ENCODE measurements around the gene ABCC8. TPM values are rescaled to one million over a fixed set of nuclear protein-coding genes. Genes with fewer than 3 reads are reported as not detected.

Gene ABCC8
- polyA plus RNA-seq, 1 of the 3 experiments (the other 2 are of a cell fraction), result 1.1 TPM

DNA sequence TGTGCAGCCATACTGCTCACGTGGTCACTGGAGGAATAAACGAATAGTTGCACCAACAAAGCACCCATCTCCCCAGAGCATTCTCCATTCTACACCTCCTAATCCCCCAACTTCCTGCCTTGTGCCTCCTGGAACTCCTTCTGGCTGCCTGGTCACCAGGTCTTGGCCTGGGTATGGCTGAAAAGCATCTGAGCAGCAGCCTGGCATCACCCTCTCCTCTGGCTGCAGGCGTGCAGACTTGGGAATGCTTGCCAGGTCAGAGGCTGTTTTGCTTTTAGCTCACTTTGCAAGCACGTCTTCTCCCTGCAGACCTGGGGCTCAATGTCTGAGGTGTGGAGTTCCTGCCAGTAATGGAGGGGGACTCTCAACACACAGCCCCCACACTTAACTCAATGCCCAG, 54.9 kb downstream of the ABCC8 start:
- Histone ChIP-seq H3K4me2 (no peak overlapping the region), H3F3A (replicated peaks; ENCODE audit: insufficient read depth) (no peaks in the 10 kb centered on the region), H3K9me2 (no peaks in the 10 kb centered on the region), H3K9ac (no peak overlapping the region), H3K27ac (ENCODE audit: low read depth in 2 of 2, low read length in 1 of 2) (no peak overlapping the region), H4K20me1 (ENCODE audit: insufficient read depth) (no peaks in the 10 kb centered on the region), H3K4me3 (ENCODE audit: low read depth in 2 of 2, low read length in 1 of 2) (no peak overlapping the region), H3K27me3 (ENCODE audit: insufficient read depth) (peaks cover 10% of the 10 kb centered on the region; the same call in 1 of the 2 replicates), H2AFZ (ENCODE audit: low read depth) (no peak overlapping the region), H3K4me1 (ENCODE audit: control insufficient read depth in 1 of 2, insufficient read depth in 2 of 2, low read depth in 1 of 2, low read length in 1 of 2) (peaks cover 0 to 5% of the 10 kb centered on the region in 2 experiments; a peak in 1 of 4 replicates), H3K36me3 (replicated peaks in 1 of 2; ENCODE audit: control insufficient read depth in 1 of 2, insufficient read depth in 2 of 2, low read length in 1 of 2) (no peaks in the 10 kb centered on the region), H3K79me2 (ENCODE audit: insufficient read depth) (no peaks in the 10 kb centered on the region), H3K9me3 (no peaks in the 10 kb centered on the region)
- ChIA-PET POLR2A (no interaction called here), CTCF (interaction anchor here (0.9 to 1.5 kb wide), 4 partner anchors 8 to 106 kb away, joined by 3 to 5 read pairs (median 4); no protein-coding TSS in a partner anchor)
- no peak for DNase-seq
- TF ChIP-seq JUND (IDR thresholded peaks at IDR 0.05) (no peak), ZBTB33 (IDR thresholded peaks at IDR 0.05; ENCODE audit: borderline replicate concordance, low read depth) (no peak), ELF1 (IDR thresholded peaks at IDR 0.05) (no peak), RFX5 (IDR thresholded peaks at IDR 0.05; ENCODE audit: low read length) (no peak), NFIC (IDR thresholded peaks at IDR 0.05; ENCODE audit: borderline replicate concordance) (no peak), TCF12 (IDR thresholded peaks at IDR 0.05) (no peak), RAD21 (IDR thresholded peaks at IDR 0.05; ENCODE audit: low read length) (no peak), CTCF (IDR thresholded peaks at IDR 0.05) (no peak)
- 29% methylated on average over 4 of the region's 4 CpGs for WGBS (ENCODE audit: low lambda C conversion rate)

DNA sequence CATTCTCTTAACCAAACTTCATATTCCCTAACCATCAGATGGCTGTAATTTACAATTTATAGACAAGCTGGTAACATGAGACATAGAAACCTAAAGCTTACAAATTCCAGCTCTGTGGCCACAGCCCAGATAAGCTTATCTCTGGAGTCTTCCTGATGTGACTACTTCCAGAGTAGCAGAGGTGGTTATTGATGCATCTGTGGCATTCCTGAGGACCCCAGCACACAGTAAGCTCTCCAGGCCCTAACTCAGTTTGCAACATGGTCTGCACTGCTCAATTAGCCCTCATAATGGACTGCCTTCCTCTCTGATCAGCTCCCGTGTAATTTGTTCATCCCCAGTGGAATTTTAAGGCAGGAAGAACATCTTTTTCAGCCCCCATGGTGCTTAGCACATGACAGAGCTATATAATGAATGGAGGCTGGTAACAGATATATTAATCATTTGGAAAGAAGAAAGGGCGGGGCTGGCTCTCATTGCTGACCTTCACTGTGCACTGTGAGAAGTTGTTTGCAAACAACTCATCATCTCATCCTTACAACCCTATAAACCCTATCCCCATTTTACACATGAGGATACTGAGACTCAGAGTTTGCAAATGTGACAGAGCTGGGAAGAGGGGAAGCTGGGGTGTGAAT, 58.1 kb downstream of the ABCC8 start:
- no peak overlapping the region for H3K4me3 ChIP-seq (ENCODE audit: low read depth in 2 of 2, low read length in 1 of 2)
- peaks cover 10% of the 10 kb centered on the region; the same call in 1 of the 2 replicates for H3K27me3 ChIP-seq (ENCODE audit: insufficient read depth)
- WGBS (ENCODE audit: low lambda C conversion rate), result 23% methylated on average over 2 of the region's 2 CpGs
- TF ChIP-seq YY1 (IDR thresholded peaks at IDR 0.05; ENCODE audit: low read depth), result no peak
- no peak for TF ChIP-seq PBX3 (IDR thresholded peaks at IDR 0.05)
- no peak for TF ChIP-seq NRF1 (IDR thresholded peaks at IDR 0.05; ENCODE audit: low read depth, low read length)
- no peak for TF ChIP-seq RXRA (IDR thresholded peaks at IDR 0.05; ENCODE audit: borderline replicate concordance, low read depth)
- TF ChIP-seq, protein P1, sequence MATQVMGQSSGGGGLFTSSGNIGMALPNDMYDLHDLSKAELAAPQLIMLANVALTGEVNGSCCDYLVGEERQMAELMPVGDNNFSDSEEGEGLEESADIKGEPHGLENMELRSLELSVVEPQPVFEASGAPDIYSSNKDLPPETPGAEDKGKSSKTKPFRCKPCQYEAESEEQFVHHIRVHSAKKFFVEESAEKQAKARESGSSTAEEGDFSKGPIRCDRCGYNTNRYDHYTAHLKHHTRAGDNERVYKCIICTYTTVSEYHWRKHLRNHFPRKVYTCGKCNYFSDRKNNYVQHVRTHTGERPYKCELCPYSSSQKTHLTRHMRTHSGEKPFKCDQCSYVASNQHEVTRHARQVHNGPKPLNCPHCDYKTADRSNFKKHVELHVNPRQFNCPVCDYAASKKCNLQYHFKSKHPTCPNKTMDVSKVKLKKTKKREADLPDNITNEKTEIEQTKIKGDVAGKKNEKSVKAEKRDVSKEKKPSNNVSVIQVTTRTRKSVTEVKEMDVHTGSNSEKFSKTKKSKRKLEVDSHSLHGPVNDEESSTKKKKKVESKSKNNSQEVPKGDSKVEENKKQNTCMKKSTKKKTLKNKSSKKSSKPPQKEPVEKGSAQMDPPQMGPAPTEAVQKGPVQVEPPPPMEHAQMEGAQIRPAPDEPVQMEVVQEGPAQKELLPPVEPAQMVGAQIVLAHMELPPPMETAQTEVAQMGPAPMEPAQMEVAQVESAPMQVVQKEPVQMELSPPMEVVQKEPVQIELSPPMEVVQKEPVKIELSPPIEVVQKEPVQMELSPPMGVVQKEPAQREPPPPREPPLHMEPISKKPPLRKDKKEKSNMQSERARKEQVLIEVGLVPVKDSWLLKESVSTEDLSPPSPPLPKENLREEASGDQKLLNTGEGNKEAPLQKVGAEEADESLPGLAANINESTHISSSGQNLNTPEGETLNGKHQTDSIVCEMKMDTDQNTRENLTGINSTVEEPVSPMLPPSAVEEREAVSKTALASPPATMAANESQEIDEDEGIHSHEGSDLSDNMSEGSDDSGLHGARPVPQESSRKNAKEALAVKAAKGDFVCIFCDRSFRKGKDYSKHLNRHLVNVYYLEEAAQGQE (IDR thresholded peaks at IDR 0.05; ENCODE audit: low read depth, low read length), result no peak
- no peak for TF ChIP-seq RAD21 (IDR thresholded peaks at IDR 0.05; ENCODE audit: low read length)
- no peak for TF ChIP-seq TAF1 (IDR thresholded peaks at IDR 0.05; ENCODE audit: borderline replicate concordance, low read depth, low read length)
- no peak for TF ChIP-seq USF2 (IDR thresholded peaks at IDR 0.05; ENCODE audit: borderline replicate concordance, low read depth, low read length)
- H3F3A ChIP-seq (replicated peaks; ENCODE audit: insufficient read depth), result no peaks in the 10 kb centered on the region
- peaks cover 0 to 5% of the 10 kb centered on the region in 2 experiments; a peak in 1 of 4 replicates for H3K4me1 ChIP-seq (ENCODE audit: control insufficient read depth in 1 of 2, insufficient read depth in 2 of 2, low read depth in 1 of 2, low read length in 1 of 2)
- no peak for DNase-seq
- H3K27ac ChIP-seq (ENCODE audit: low read depth in 2 of 2, low read length in 1 of 2), result no peak overlapping the region
- H3K36me3 ChIP-seq (replicated peaks in 1 of 2; ENCODE audit: control insufficient read depth in 1 of 2, insufficient read depth in 2 of 2, low read length in 1 of 2), result no peaks in the 10 kb centered on the region
- ChIA-PET POLR2A (no interaction called here), CTCF (interaction anchor here (1.0 to 1.8 kb wide), 5 partner anchors 11 to 110 kb away, joined by 3 to 6 read pairs (median 4); no protein-coding TSS in a partner anchor)
- no peak overlapping the region for H3K9ac ChIP-seq
- no peak overlapping the region for H3K4me2 ChIP-seq
- no peaks in the 10 kb centered on the region for H3K9me3 ChIP-seq
- H2AFZ ChIP-seq (ENCODE audit: low read depth), result no peak overlapping the region
- H3K9me2 ChIP-seq, result no peaks in the 10 kb centered on the region
- no peaks in the 10 kb centered on the region for H3K79me2 ChIP-seq (ENCODE audit: insufficient read depth)
- no peaks in the 10 kb centered on the region for H4K20me1 ChIP-seq (ENCODE audit: insufficient read depth)

Measured in SK-N-SH (cell line).